ENCODE data around the gene DFFB. TPM values are rescaled to one million over a fixed set of nuclear protein-coding genes. Genes with fewer than 3 reads are reported as not detected.

The DFFB gene
- total RNA-seq, 2 donors from 2014 or later, result 13.0 to 18.5 TPM

DNA sequence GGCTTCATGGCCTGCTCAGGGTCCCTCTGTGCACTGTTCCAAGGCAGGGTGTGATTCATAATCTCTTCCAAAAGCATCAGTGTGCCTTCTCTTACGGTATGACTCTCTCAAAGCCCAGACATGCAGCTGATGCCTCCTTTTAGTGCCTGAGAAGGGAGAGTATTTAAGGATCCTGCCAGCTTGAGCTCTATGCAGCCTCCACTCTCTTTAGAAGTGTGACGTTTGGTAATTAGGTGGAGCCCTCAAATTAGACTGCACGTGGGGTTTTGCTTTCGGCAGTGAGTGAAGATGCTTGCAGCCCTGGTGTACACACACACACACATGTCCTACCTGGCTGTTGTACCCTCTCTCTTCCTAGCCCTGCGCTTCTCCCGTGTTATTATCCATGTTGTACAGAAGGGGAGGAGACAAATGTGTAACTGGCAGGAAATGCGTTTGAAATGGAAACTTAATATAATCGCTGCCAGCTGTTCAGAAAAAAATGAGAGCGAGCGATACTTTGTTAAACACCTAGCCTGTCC lies 45.4 kb downstream of the DFFB start:
- Mint-ChIP-seq H3K4me1 (peaks cover 20% of the 10 kb centered on the region), H3K4me3 (peak overlapping the region; percentile 98), H3K27ac (no peak overlapping the region), H3K27me3 (no peaks in the 10 kb centered on the region), H3K9me3 (no peaks in the 10 kb centered on the region), H3K36me3 (ENCODE audit: low read depth) (peaks cover 15% of the 10 kb centered on the region)
- ATAC-seq (replicated peaks), result no peak

DNA sequence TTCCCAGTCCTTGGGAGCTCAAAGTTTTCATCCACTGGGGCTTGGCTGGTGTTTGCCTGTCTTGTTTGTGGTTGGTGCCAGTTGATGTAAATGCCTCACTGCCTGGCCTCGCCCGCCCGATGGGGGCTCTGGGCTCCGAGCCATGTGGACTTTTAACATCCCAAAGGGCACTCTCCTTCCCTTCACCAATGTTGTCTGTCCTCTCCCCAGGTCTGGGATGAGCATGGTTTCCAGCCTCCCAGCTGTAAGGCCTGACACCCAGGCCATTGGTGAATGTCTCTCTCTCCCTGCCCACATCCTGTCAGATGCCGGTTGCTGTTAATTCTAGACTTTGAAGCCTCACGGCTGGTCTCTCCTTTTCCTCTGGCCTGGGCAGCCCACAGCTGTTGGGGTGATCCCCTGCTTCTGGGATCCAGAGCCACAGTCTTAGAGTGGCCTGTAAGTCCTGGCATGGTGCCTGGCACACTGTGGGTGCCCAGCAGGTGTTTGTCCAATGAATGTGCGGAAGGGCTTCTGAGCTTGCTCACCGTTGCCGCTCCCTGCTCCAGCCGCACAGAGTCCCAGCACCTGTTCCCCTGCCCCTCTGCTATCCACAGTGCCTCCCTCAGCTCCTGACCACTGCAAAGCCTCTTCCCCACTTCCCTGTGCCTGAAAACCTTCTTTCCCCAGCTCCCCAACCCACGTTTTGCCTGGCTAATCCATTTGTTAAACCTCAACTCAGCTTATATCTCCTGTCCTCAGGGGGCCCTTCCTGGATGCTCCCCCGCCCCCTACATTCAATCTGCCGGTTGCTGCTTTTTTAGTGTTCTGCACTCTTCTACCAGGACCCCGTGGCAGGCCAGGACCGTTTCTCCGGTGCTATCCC lies 46.1 kb downstream of the DFFB start:
- Mint-ChIP-seq H3K9me3 (no peaks in the 10 kb centered on the region), H3K27ac (peak overlapping the region; percentile 53), H3K4me1 (peaks cover 18% of the 10 kb centered on the region), H3K36me3 (ENCODE audit: low read depth) (peaks cover 8% of the 10 kb centered on the region), H3K27me3 (no peaks in the 10 kb centered on the region), H3K4me3 (peak overlapping the region; percentile 98)
- no peak for ATAC-seq (replicated peaks)

DNA sequence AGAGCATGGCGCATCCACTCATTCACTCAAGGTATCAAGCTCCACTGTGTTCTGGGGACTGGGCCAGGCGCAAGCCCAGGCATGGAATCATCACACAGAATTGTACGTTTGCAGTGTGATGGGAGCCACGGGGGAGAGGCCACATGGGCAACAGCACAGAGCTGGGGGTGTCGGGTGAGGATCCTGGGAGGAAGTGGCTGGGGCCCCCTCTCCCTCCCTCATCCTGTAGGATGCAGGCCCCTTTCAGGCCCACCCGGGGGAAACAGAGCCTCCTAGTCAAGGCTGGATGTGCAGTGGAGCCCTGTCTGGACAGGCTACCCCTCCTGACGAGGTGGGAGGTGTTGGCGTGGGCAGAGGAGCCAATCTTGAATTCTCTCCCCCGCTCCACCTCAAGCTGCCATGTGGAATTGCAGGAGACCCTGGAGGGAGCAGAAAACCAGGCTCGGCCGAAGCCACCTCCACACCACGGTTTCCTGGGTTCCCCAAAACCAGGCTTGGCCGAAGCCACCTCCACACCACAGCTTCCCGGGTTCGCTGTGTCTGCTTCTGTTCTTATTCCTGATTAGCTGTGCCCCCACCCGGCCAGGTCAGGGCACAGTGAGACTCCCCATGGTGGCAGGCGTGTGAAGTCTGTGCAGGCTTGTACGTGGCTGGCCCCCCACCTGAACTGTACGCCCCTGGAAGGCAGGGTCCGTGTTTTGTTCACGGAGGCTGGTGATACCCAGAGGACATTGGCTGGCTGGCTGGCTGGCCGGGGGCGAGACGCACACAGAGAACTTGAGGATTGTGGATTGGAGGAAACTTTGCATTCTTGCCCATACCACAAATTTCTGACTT lies 46.9 kb downstream of the DFFB start:
- no peaks in the 10 kb centered on the region for H3K9me3 Mint-ChIP-seq
- no peak overlapping the region for H3K27ac Mint-ChIP-seq
- H3K4me3 Mint-ChIP-seq, result peak overlapping the region; percentile 98
- H3K27me3 Mint-ChIP-seq, result no peaks in the 10 kb centered on the region
- H3K36me3 Mint-ChIP-seq (ENCODE audit: low read depth), result no peaks in the 10 kb centered on the region
- peaks cover 10% of the 10 kb centered on the region for H3K4me1 Mint-ChIP-seq
- ATAC-seq (replicated peaks), result no peak

- H3K9me3 Mint-ChIP-seq, result no peaks in the 10 kb centered on the region
- peaks cover 10% of the 10 kb centered on the region for H3K4me1 Mint-ChIP-seq
- ATAC-seq (replicated peaks), result no peak
- H3K27me3 Mint-ChIP-seq, result no peaks in the 10 kb centered on the region
- no peak overlapping the region for H3K27ac Mint-ChIP-seq
- no peak overlapping the region for H3K4me3 Mint-ChIP-seq
- no peaks in the 10 kb centered on the region for H3K36me3 Mint-ChIP-seq (ENCODE audit: low read depth)
These were observed 47.5 kb downstream of the DFFB start for GRCh38 chr1:3904843-3905185.

- peaks cover 10% of the 10 kb centered on the region for H3K4me1 Mint-ChIP-seq
- no peak for ATAC-seq (replicated peaks)
- no peaks in the 10 kb centered on the region for H3K9me3 Mint-ChIP-seq
- no peaks in the 10 kb centered on the region for H3K36me3 Mint-ChIP-seq (ENCODE audit: low read depth)
- no peak overlapping the region for H3K4me3 Mint-ChIP-seq
- no peaks in the 10 kb centered on the region for H3K27me3 Mint-ChIP-seq
- H3K27ac Mint-ChIP-seq, result no peak overlapping the region
These were observed 48.1 kb downstream of the DFFB start for GRCh38 chr1:3905266-3905952.

- Mint-ChIP-seq H3K4me3 (no peak overlapping the region), H3K27me3 (no peaks in the 10 kb centered on the region), H3K9me3 (no peaks in the 10 kb centered on the region), H3K4me1 (peaks cover 10% of the 10 kb centered on the region), H3K27ac (no peak overlapping the region), H3K36me3 (ENCODE audit: low read depth) (no peaks in the 10 kb centered on the region)
- no peak for ATAC-seq (replicated peaks)
These were observed 48.8 kb downstream of the DFFB start for GRCh38 chr1:3905953-3906671.

DNA sequence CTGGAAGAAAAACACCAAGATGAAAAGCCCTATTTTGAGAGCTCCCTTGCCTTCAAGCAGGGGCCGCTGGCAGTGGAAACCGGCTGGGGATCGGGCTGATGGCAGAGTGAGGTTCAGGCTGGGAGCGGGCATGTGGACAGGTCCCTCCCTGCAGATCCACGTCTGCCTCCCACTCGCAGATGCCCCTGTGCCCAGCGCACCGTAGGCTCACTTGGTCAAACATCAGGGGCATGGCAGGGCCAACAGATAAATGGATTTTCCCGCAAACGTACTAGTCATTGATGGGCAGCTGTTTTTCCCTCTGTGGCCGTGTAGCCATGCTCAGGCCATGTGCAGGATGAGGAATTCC lies 49.4 kb downstream of the DFFB start:
- H3K27me3 Mint-ChIP-seq, result no peaks in the 10 kb centered on the region
- no peak overlapping the region for H3K27ac Mint-ChIP-seq
- peaks cover 10% of the 10 kb centered on the region for H3K4me1 Mint-ChIP-seq
- no peaks in the 10 kb centered on the region for H3K9me3 Mint-ChIP-seq
- no peak overlapping the region for H3K4me3 Mint-ChIP-seq
- ATAC-seq (replicated peaks), result no peak
- H3K36me3 Mint-ChIP-seq (ENCODE audit: low read depth), result no peaks in the 10 kb centered on the region

DNA sequence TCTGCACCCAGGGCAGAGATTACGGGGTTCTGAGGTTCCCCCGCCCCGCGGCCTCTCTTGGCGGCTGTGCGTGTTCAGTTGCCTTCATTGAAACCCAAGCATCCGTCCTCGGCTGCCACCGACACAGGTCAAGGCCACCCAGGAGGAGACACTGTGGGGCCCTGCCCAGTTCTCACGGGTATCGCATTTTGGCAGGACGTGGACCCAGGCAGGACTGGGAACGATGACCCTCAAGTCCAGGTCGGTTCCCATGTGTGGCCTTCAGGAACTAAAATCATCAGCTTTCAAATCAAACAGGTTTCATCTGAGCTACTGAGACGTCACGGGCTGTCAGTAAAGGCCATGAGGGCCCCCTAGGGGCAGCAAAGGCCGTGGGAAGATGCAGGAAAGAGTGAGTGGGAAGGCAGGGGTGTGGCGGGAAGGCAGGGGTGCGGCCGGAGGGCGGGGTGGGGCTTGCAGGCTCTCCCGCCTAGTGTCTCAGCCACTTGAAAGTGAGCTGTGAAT lies 49.8 kb downstream of the DFFB start:
- Mint-ChIP-seq H3K27ac (no peak overlapping the region), H3K27me3 (no peaks in the 10 kb centered on the region), H3K4me3 (no peak overlapping the region), H3K4me1 (peaks cover 10% of the 10 kb centered on the region), H3K9me3 (no peaks in the 10 kb centered on the region), H3K36me3 (ENCODE audit: low read depth) (no peaks in the 10 kb centered on the region)
- ATAC-seq (replicated peaks), result peak; percentile 44

DNA sequence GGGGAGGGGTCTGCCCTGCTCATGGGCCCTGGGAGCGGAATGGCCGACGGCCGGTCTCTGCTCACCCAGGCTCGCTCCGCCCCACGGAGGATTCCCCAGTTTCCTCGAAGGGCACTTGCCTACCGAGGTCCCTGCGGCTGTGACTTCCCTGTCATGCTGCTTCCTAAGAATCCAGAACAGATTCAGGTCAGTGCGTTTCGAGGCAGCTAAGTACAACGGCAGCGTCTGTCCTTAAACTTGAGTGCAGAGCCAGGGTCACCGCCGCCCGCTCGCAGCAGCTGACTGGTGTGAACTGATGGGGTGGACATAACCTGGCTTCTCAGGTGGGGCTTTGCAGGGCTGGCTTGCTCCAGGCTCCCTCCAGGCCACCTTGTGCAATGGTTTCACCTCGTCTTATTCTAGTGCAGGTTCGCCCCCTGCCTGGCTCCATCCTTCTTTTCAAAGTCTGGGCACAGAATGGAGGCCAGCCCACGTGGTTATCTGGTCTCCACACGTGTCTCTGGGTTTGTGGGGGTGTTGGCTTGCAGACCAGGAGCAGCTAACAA lies 50.4 kb downstream of the DFFB start:
- H3K27ac Mint-ChIP-seq, result no peak overlapping the region

GRCh38 chr1:3908886-3909517 lies 51.7 kb downstream of the DFFB start:
- H3K4me1 Mint-ChIP-seq, result peaks cover 4% of the 10 kb centered on the region
- H3K36me3 Mint-ChIP-seq (ENCODE audit: low read depth), result no peaks in the 10 kb centered on the region
- H3K4me3 Mint-ChIP-seq, result no peak overlapping the region
- H3K9me3 Mint-ChIP-seq, result no peaks in the 10 kb centered on the region
- H3K27me3 Mint-ChIP-seq, result no peaks in the 10 kb centered on the region
- H3K27ac Mint-ChIP-seq, result no peak overlapping the region
- no peak for ATAC-seq (replicated peaks)

More for the DNA sequence above, 50.4 kb downstream of the DFFB start:
- Mint-ChIP-seq H3K36me3 (ENCODE audit: low read depth) (no peaks in the 10 kb centered on the region), H3K4me3 (no peak overlapping the region), H3K4me1 (peaks cover 5% of the 10 kb centered on the region), H3K9me3 (no peaks in the 10 kb centered on the region), H3K27me3 (no peaks in the 10 kb centered on the region)
- no peak for ATAC-seq (replicated peaks)

GRCh38 chr1:3909615-3910014 lies 52.3 kb downstream of the DFFB start:
- Mint-ChIP-seq H3K36me3 (ENCODE audit: low read depth) (no peaks in the 10 kb centered on the region), H3K27me3 (no peaks in the 10 kb centered on the region), H3K27ac (no peak overlapping the region), H3K4me1 (peaks cover 4% of the 10 kb centered on the region), H3K4me3 (no peak overlapping the region), H3K9me3 (no peaks in the 10 kb centered on the region)
- ATAC-seq (replicated peaks), result no peak

- Mint-ChIP-seq H3K27me3 (no peaks in the 10 kb centered on the region), H3K9me3 (no peaks in the 10 kb centered on the region), H3K4me3 (no peak overlapping the region), H3K27ac (no peak overlapping the region), H3K4me1 (peaks cover 4% of the 10 kb centered on the region), H3K36me3 (ENCODE audit: low read depth) (no peaks in the 10 kb centered on the region)
- no peak for ATAC-seq (replicated peaks)
These were observed 52.9 kb downstream of the DFFB start for GRCh38 chr1:3910049-3910731.
